Thoracic aorta (tissue), 2 donors: ENCODE measurements around the gene DUXB. TPM values are rescaled to one million over a fixed set of nuclear protein-coding genes. Genes with fewer than 3 reads are reported as not detected.

Source experiments
- ATAC-seq: fragments of 150-250 bp; one replicate; pipeline ENCODE4 v1.8.0; 2017; ENCODE audit warnings: low read depth; ENCODE audit not compliant: insufficient number of reproducible peaks, low FRiP score
- DNase-seq: peaks from one replicate; pipeline ENCODE4 v3.0.0-alpha.2; 2020; ENCODE audit warnings: low spot score
- H3K27ac ChIP-seq, 2 donors: fragments of 200-600 bp; sonication (generic); 1 replicate in 1 of 2; 2 replicates in 1 of 2; pipeline ENCODE4 v1.5.1; 2016; ENCODE audit warnings: mild to moderate bottlenecking in 2 of 2, moderate library complexity in 2 of 2
- H3K27me3 ChIP-seq: fragments of 200-600 bp; sonication (generic); replicated peaks from 2 replicates; pipeline ENCODE4 v1.6.0; 2016; ENCODE audit warnings: mild to moderate bottlenecking; ENCODE audit not compliant: insufficient read depth
- H3K36me3 ChIP-seq: fragments of 200-600 bp; sonication (generic); one replicate; pipeline ENCODE4 v1.5.1; 2016
- H3K4me1 ChIP-seq, 2 donors: fragments of 200-600 bp; sonication (generic); 1 replicate in 1 of 2; 2 replicates in 1 of 2; pipeline versions ENCODE4 v1.5.1 to v1.6.0; 2016; ENCODE audit warnings: low read depth in 2 of 2, mild to moderate bottlenecking in 1 of 2; ENCODE audit not compliant: control insufficient read depth in 1 of 2
- H3K4me3 ChIP-seq: fragments of 200-600 bp; sonication (generic); 2 replicates; pipeline ENCODE4 v1.5.1; 2016; ENCODE audit warnings: mild to moderate bottlenecking
- H3K9me3 ChIP-seq: fragments of 200-600 bp; sonication (generic); 2 replicates; pipeline ENCODE4 v1.5.1; 2016
- total RNA-seq, 2 donors: library from RNA; depleted of rRNA; stranded (reverse); fragments of >200 nt; gene quantifications; one replicate each; pipeline versions ENCODE4 v1.1.0 to v1.2.3, GENCODE V29; 2016
- TF ChIP-seq, protein P1 (sequence below): fragments of 200-600 bp; sonication (generic); IDR thresholded peaks from one replicate; pipeline ENCODE4 v1.5.1; 2019; ENCODE audit warnings: antibody characterized with exemption

Gene DUXB
- total RNA-seq, 2 donors from 2014 or later, result not detected

DNA sequence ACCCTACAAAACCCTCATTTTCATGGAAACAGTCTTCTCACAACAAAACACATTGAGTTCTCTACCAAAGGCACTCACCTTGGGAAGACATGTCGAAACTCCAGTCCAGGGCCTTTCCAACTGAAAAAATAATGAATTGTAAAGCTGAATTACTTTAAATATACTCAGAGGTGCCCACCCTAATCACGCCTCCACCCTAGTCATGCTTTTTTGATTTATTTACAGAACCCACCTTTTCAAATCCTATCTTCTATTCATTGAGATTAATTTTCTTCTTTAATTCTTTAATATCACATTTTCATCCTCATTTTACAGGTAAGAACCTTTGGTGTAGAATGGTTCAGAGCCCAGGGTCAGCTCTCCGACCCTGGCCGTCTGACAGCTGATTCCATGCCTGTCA, 24.4 kb downstream of the DUXB start, which contains the start of gene CPHXL2:
Gene CPHXL2, minus strand, starts transcription at position 101 of the 400 bp plus-strand sequence. Its CDS starts 10 bp downstream, at position 91.
- no peak for ATAC-seq
- TF ChIP-seq, protein P1, sequence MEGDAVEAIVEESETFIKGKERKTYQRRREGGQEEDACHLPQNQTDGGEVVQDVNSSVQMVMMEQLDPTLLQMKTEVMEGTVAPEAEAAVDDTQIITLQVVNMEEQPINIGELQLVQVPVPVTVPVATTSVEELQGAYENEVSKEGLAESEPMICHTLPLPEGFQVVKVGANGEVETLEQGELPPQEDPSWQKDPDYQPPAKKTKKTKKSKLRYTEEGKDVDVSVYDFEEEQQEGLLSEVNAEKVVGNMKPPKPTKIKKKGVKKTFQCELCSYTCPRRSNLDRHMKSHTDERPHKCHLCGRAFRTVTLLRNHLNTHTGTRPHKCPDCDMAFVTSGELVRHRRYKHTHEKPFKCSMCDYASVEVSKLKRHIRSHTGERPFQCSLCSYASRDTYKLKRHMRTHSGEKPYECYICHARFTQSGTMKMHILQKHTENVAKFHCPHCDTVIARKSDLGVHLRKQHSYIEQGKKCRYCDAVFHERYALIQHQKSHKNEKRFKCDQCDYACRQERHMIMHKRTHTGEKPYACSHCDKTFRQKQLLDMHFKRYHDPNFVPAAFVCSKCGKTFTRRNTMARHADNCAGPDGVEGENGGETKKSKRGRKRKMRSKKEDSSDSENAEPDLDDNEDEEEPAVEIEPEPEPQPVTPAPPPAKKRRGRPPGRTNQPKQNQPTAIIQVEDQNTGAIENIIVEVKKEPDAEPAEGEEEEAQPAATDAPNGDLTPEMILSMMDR, result no peak
- Histone ChIP-seq H3K27me3 (no peaks in the 10 kb centered on the region), H3K27ac (no peak within 1 kb of the TSS), H3K4me3 (no peak within 1 kb of the TSS), H3K9me3 (no peaks in the 10 kb centered on the region), H3K36me3 (no peaks in the 10 kb centered on the region), H3K4me1 (no peaks in the 10 kb centered on the region)
- DNase-seq, result no peak

DNA sequence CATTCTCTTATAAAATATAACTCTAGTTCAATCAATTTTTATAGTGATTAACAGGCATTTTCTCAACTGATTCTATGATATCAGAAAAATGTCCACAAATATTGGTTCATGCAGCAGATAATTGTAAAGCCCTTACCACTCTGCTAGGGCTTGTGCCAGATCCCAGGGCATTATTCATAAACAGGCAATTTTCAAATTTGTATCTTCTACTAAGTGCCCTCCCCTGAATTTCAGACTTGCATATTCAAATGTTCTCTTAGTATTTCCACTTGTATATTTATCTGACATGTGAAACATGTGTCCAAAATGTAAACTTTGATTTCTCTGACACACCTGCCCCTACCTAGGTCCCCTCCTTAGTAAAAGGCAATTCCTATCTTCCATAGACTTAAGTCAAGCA, 33.8 kb downstream of the DUXB start:
- no peak for ATAC-seq
- Histone ChIP-seq H3K4me3 (no peak overlapping the region), H3K4me1 (no peaks in the 10 kb centered on the region), H3K27ac (no peak overlapping the region), H3K9me3 (no peaks in the 10 kb centered on the region), H3K36me3 (no peaks in the 10 kb centered on the region), H3K27me3 (no peaks in the 10 kb centered on the region)
- TF ChIP-seq, protein P1, result no peak
- no peak for DNase-seq

DNA sequence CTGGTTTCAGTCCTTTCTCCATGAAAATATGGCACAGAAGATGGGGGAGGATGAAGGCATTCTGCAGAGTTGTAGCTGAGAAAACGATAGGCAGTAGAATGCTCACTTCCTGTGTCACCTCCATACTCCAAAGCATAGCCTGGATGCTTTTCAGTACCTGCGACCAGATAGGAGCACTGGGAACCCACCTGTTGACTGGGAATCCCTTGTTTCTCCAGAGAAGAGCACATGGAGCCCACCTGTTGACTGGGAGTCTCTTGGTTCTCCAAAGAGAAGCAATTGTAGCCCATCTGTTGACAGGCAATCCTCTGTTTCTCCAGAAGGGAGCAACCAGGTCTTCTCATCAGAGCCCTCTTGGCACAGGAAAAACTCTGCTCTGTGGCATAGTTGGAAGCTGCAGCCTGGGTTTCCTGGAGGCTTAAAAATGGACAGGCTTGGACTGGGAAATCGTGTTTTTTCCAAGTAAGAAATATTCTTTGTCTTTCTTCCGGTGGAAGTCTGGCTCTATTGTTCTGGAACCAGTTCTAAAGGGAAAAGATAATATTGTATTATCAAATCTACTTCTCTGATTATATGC, 40.4 kb downstream of the DUXB start:
- no peak overlapping the region for H3K27ac ChIP-seq
- H3K36me3 ChIP-seq, result peaks cover 20% of the 10 kb centered on the region
- ATAC-seq (no peak), DNase-seq (no peak)
- no peaks in the 10 kb centered on the region for H3K4me1 ChIP-seq
- no peaks in the 10 kb centered on the region for H3K9me3 ChIP-seq
- TF ChIP-seq, protein P1, result no peak
- no peak overlapping the region for H3K4me3 ChIP-seq
- H3K27me3 ChIP-seq, result no peaks in the 10 kb centered on the region

DNA sequence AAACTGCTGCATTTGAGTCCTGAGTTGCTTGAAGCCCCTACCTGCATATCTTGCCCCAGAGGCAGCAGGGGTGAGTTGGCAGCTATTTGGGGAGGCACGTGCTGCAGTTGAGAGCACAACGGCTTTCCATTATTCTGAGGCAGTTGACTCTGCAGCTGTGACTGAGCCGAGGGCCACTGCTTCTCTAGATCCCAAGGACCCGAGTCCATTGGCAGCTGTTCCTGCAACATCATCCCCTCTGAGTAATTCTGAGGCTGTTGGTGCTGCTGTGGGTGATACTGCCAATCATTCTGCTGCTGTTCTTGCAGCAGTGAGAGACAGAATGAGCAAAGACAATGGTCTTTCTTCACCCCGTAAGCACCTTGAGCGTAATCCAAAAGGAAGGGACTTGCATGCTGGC, 40.9 kb downstream of the DUXB start:
- TF ChIP-seq, protein P1, result no peak
- DNase-seq (no peak), ATAC-seq (no peak)
- Histone ChIP-seq H3K27ac (no peak overlapping the region), H3K4me1 (no peaks in the 10 kb centered on the region), H3K9me3 (no peaks in the 10 kb centered on the region), H3K4me3 (no peak overlapping the region), H3K27me3 (no peaks in the 10 kb centered on the region), H3K36me3 (peaks cover 25% of the 10 kb centered on the region)

DNA sequence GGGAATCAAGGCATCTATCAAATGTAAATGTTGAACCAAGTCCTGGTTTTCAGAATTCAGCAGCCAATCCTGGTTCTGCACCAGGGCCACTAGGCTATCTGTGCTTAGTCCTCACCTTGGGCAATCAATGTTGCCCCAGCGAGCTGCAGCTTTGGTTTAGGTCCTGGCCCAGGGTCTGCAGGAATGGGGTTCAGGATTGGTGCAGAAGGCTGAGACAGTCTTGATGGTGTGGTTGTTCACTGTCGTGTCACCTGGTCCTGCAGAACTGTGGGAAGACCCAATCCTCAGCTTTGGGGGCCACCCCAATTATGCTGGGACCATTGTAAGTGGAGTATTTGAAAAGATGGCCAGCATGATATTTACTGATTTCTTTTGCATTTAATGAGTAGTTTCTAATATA, 43.1 kb downstream of the DUXB start:
- H3K9me3 ChIP-seq, result no peaks in the 10 kb centered on the region
- no peak for ATAC-seq
- H3K4me3 ChIP-seq, result no peak overlapping the region
- H3K4me1 ChIP-seq, result peaks cover 6 to 10% of the 10 kb centered on the region in 2 donors
- TF ChIP-seq, protein P1, result no peak
- peaks cover 38% of the 10 kb centered on the region for H3K36me3 ChIP-seq
- no peak overlapping the region for H3K27ac ChIP-seq
- no peaks in the 10 kb centered on the region for H3K27me3 ChIP-seq
- no peak for DNase-seq
